ENCODE measurements around the gene IFNLR1.

Gene IFNLR1

DNA sequence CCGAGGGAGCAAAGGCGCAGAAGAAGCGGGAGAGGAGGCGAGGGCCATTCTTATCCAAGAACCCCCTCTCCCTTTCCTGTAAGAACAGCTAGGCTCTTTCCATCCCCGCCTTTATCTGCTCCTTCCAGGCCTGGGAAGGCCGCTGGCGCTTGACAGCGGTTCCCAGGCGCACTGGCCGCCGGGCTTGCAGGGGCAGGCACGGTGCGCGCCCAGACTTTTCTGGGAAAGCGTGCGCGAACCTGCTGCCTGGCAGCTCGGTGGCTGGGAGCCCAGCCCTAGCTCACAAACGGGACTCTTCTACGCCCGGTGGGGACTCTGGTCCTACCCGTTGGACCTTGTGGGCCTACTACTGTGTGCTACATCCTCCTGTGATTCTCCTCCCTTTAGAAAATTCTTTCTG lies 8.8 kb upstream of the IFNLR1 start:
- H3K27me3 Mint-ChIP-seq: peaks cover 6% of the 10 kb centered on the region
- H3K4me1 Mint-ChIP-seq (ENCODE audit: low read depth): peaks cover 54% of the 10 kb centered on the region
- no peaks in the 10 kb centered on the region for H3K9me3 Mint-ChIP-seq
- no peak overlapping the region for H3K27ac Mint-ChIP-seq
- H3K36me3 Mint-ChIP-seq (ENCODE audit: low read depth): peaks cover 7% of the 10 kb centered on the region
- H3K4me3 Mint-ChIP-seq: no peak overlapping the region

DNA sequence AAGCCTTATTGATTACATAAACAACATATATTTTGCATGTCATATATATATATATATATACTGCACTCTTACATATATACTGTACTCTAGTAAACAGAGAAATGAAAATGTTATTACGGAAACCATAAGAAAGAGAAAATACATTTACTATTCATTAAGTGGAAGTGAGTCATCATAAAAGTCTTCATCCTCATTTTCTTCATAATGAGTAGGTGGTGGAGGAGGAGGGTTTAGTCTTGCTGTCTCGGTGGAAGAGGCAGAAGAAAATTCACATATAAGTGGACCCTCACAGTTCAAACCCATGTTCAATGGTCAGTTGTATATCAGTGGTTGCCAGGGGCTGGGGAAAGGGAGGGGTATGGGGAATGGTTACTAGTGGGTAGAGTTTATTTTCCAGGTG lies 8.0 kb upstream of the IFNLR1 start:
- H3K36me3 Mint-ChIP-seq (ENCODE audit: low read depth): peaks cover 7% of the 10 kb centered on the region
- no peak overlapping the region for H3K27ac Mint-ChIP-seq
- no peaks in the 10 kb centered on the region for H3K9me3 Mint-ChIP-seq
- peaks cover 6% of the 10 kb centered on the region for H3K27me3 Mint-ChIP-seq
- H3K4me1 Mint-ChIP-seq (ENCODE audit: low read depth): peaks cover 59% of the 10 kb centered on the region
- H3K4me3 Mint-ChIP-seq: no peak overlapping the region

GRCh38 chr1:24193046-24193445 lies 6.0 kb upstream of the IFNLR1 start:
- Mint-ChIP-seq H3K36me3 (ENCODE audit: low read depth) (peaks cover 7% of the 10 kb centered on the region), H3K9me3 (no peaks in the 10 kb centered on the region), H3K27ac (peak overlapping the region; percentile 71), H3K27me3 (peaks cover 5% of the 10 kb centered on the region), H3K4me3 (no peak overlapping the region), H3K4me1 (ENCODE audit: low read depth) (peaks cover 69% of the 10 kb centered on the region)

DNA sequence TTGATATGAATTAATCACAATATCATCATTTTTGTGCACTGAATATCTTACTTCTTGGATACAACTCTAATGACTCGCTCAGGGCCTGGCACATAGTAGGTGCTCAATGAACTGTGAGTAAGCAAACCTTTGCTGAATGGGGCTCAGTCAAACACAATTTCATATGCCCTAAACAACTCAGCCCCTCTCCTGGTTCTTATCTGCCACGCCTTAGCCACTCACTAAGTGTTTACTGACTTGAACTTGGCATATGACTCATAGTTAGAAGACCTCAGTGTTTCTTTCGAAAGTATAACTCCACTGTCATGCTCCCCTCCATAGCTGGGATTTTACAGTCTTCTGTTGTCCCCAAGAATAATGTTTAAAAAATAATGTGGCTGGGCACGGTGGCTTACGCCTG lies 4.8 kb upstream of the IFNLR1 start:
- H3K9me3 Mint-ChIP-seq: no peaks in the 10 kb centered on the region
- peaks cover 75% of the 10 kb centered on the region for H3K4me1 Mint-ChIP-seq (ENCODE audit: low read depth)

GRCh38 chr1:24190983-24191461 lies 3.9 kb upstream of the IFNLR1 start:
- no peak overlapping the region for H3K4me3 Mint-ChIP-seq
- H3K27me3 Mint-ChIP-seq: no peaks in the 10 kb centered on the region
- peak overlapping the region; percentile 88 for H3K27ac Mint-ChIP-seq
- H3K9me3 Mint-ChIP-seq: no peaks in the 10 kb centered on the region
- peaks cover 81% of the 10 kb centered on the region for H3K4me1 Mint-ChIP-seq (ENCODE audit: low read depth)
- H3K36me3 Mint-ChIP-seq (ENCODE audit: low read depth): peaks cover 7% of the 10 kb centered on the region

More for the DNA sequence above, 4.8 kb upstream of the IFNLR1 start:
- peaks cover 7% of the 10 kb centered on the region for H3K36me3 Mint-ChIP-seq (ENCODE audit: low read depth)
- no peaks in the 10 kb centered on the region for H3K27me3 Mint-ChIP-seq
- H3K27ac Mint-ChIP-seq: peak overlapping the region; percentile 88
- peak overlapping the region; percentile 14 for H3K4me3 Mint-ChIP-seq

DNA sequence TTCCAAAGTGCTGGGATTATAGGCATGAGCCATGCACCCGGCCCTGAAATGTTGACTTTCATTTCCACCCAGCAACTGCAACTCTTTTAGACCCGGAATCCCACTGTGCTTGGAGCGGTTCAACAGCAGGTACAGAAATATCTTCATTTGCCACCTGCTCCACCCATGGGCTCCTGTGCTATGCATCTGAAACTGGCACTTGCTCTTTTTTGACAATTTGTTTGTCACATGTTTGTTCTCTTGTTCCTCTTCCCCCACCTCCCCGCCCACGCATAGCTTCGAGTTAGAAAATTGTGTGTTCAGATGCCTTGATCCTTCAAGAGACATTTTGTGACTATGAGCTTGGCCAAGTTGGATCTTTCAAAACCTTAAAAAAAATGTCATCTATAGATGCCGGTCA lies 2.4 kb upstream of the IFNLR1 start:
- H3K4me1 Mint-ChIP-seq (ENCODE audit: low read depth): peaks cover 73% of the 10 kb centered on the region
- H3K27ac Mint-ChIP-seq: peak overlapping the region; percentile 81

DNA sequence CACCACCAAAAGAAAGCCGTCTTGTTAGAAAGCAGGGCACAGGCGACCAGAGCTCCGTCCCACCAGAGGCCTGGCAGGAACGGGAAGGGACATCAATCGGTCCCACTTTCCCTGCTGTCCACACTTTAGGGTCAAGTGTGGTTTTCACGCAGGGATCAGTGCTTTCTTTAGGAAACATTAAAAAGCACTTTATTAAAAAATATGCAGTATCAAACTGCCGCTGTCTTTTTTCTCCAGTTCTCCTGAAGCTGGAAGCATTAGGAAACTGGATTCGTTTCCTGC lies 437 bp downstream of the IFNLR1 start:
- H3K9me3 Mint-ChIP-seq: no peaks in the 10 kb centered on the region
- H3K4me1 Mint-ChIP-seq (ENCODE audit: low read depth): peaks cover 53% of the 10 kb centered on the region
- peaks cover 7% of the 10 kb centered on the region for H3K36me3 Mint-ChIP-seq (ENCODE audit: low read depth)
- peak overlapping the region; percentile 86 for H3K27ac Mint-ChIP-seq
- no peaks in the 10 kb centered on the region for H3K27me3 Mint-ChIP-seq
- peak overlapping the region; percentile 83 for H3K4me3 Mint-ChIP-seq

More for the DNA sequence above, 2.4 kb upstream of the IFNLR1 start:
- Mint-ChIP-seq H3K4me3 (peak overlapping the region; percentile 48), H3K36me3 (ENCODE audit: low read depth) (peaks cover 7% of the 10 kb centered on the region), H3K9me3 (no peaks in the 10 kb centered on the region), H3K27me3 (no peaks in the 10 kb centered on the region)

DNA sequence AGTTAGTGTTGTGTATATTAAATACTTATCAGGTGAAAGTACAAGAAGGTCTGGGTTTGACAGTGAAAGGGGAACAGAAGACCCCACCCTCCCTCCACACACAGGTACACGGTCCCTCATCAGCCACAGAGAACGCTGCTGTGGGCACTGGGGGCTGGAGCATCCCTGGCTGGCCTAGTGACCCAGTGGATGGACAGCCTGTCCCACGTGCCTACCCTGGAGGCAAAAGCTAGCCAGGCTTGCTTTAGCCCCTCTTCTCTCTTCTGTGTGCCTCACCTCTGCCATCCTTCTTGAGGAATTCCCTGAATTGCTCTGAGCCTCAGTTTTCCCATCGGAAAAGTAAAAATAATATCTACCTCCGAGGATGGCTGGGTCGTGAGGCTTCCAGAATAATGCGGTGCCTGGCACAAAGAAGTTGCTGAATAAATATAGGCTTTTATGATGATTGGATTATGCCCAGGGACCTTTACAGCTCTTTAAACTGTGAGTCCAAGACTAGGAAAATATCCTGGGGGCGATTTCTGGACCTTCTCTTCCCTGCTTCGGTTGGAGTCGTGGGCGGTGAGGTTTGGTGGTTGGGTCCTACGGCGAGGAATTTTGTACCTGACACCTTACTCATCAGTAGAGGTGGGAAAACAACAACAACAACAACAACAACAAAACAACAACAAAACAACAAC lies 918 bp downstream of the IFNLR1 start:
- H3K27ac Mint-ChIP-seq: peak overlapping the region; percentile 86
- H3K9me3 Mint-ChIP-seq: no peaks in the 10 kb centered on the region
- H3K36me3 Mint-ChIP-seq (ENCODE audit: low read depth): peaks cover 2% of the 10 kb centered on the region
- H3K27me3 Mint-ChIP-seq: no peaks in the 10 kb centered on the region
- H3K4me1 Mint-ChIP-seq (ENCODE audit: low read depth): peaks cover 49% of the 10 kb centered on the region
- H3K4me3 Mint-ChIP-seq: peak overlapping the region; percentile 83

DNA sequence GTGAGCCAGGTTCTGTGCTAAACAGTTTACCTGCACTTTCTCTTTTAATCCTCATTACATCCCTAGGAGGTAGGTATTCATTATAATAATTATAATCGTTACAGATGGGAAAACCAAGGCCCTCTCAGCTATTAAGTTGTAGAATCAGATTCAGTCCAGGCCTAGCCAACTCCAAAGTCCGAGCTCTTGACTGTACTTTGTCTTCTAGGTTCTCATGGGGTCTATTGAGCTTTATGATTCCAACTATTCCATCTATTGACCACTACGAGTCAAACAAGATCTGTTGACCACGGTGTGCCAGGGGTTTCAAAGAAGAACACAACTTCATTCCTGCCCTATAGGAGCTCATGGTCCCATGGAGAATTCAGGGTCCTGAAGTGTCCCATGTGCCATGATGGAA lies 2.0 kb downstream of the IFNLR1 start:
- no peaks in the 10 kb centered on the region for H3K36me3 Mint-ChIP-seq (ENCODE audit: low read depth)
- no peak overlapping the region for H3K4me3 Mint-ChIP-seq
- no peaks in the 10 kb centered on the region for H3K27me3 Mint-ChIP-seq
- no peaks in the 10 kb centered on the region for H3K9me3 Mint-ChIP-seq
- H3K4me1 Mint-ChIP-seq (ENCODE audit: low read depth): peaks cover 38% of the 10 kb centered on the region
- H3K27ac Mint-ChIP-seq: no peak overlapping the region

DNA sequence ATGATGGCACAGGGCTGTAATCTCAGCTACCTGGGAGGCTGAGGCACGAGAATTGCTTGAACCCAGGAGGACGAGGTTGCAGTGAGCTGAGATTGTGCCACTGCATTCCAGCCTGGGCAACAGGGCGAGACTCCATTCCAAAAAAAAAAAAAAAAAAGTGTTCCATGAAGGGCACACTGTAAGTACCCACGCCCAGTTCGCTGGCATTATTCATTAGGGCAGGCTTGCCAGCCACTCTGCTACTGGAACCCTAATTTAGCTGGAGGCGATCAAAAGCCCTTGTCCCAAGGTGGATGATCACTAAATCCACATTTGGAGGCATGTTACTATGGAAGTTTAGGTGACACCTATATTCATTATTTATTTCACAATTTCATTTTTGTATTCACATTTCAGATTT lies 5.0 kb downstream of the IFNLR1 start:
- no peaks in the 10 kb centered on the region for H3K9me3 Mint-ChIP-seq
- H3K36me3 Mint-ChIP-seq (ENCODE audit: low read depth): no peaks in the 10 kb centered on the region
- peaks cover 13% of the 10 kb centered on the region for H3K4me1 Mint-ChIP-seq (ENCODE audit: low read depth)
- H3K4me3 Mint-ChIP-seq: no peak overlapping the region
- no peaks in the 10 kb centered on the region for H3K27me3 Mint-ChIP-seq
- no peak overlapping the region for H3K27ac Mint-ChIP-seq

DNA sequence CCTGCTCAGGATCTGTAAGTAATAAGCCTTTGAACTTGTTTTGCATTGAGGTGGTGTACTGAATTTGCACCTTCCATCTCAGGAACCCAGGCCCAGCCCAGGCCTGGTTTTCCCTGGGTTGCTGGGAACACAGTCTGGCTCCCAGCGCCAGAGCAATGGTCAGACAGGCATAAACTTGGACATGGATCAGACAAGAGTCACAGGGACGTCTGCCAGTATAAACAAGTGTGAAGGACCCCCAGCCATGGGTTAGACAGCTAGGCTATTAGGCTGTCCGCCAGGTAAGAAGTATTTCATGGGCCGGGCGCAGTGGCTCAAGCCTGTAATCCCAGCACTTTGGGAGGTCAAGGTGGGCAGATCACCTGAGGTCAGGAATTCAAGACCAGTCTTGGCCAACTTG lies 5.5 kb downstream of the IFNLR1 start:
- H3K4me1 Mint-ChIP-seq (ENCODE audit: low read depth): peaks cover 12% of the 10 kb centered on the region

DNA sequence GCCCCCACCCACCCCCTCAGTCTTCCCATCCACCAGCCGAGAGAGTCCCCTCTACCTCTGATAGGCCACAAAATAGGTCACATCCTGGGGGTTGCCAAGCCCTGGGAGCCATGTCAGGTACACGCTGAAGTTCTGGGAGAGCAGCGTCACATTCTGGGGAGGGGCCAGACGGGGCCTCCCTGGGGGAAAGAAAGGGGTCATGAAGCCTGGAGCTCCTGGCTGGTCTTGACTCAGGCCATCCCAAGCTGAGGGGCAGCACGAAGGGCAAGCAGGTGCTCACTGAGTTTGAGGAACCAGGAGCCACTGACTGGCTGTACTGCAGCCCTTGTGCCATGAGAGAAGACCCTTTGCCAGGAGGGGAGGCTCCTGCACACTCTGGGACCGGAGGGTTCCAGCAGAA lies 6.4 kb downstream of the IFNLR1 start:
- Mint-ChIP-seq H3K36me3 (ENCODE audit: low read depth) (no peaks in the 10 kb centered on the region), H3K4me3 (no peak overlapping the region), H3K9me3 (no peaks in the 10 kb centered on the region), H3K27me3 (no peaks in the 10 kb centered on the region), H3K27ac (no peak overlapping the region), H3K4me1 (ENCODE audit: low read depth) (peaks cover 3% of the 10 kb centered on the region)

More for the DNA sequence above, 5.5 kb downstream of the IFNLR1 start:
- no peaks in the 10 kb centered on the region for H3K27me3 Mint-ChIP-seq
- H3K4me3 Mint-ChIP-seq: no peak overlapping the region
- H3K36me3 Mint-ChIP-seq (ENCODE audit: low read depth): no peaks in the 10 kb centered on the region
- H3K9me3 Mint-ChIP-seq: no peaks in the 10 kb centered on the region
- no peak overlapping the region for H3K27ac Mint-ChIP-seq

DNA sequence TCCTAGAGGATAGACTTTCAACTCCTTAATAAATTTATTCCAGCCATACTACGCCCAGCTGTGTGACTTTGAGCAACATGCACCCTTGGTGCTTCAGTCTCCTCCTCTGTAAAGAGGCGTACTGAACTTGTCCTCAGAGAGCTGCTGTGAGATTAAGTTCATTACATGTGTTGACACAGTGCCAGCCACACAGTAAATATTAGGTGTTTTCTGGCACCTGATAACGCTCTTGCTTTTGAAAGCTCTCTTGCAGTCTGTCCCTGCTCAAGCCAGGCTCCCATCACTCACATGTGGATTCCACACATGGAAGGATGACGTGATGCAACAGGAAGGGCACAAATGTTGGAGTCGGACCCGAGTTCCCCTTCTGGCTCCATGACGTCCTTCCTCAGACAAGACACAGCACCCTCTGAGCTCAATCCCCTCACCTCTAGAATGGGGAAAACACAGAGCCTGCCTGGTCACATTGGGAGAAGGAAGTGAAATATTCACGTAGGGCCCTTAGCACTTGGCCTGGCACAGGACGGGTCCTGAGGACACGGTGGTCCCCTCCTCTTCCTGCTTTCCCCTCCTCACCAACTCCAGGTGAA lies 7.7 kb downstream of the IFNLR1 start:
- Mint-ChIP-seq H3K27ac (no peak overlapping the region), H3K36me3 (ENCODE audit: low read depth) (peaks cover under 1% of the 10 kb centered on the region)

GRCh38 chr1:24178407-24178806 lies 8.7 kb downstream of the IFNLR1 start:
- Mint-ChIP-seq H3K36me3 (ENCODE audit: low read depth) (peaks cover 8% of the 10 kb centered on the region), H3K9me3 (no peaks in the 10 kb centered on the region), H3K27ac (no peak overlapping the region), H3K27me3 (no peaks in the 10 kb centered on the region), H3K4me1 (ENCODE audit: low read depth) (no peaks in the 10 kb centered on the region), H3K4me3 (no peak overlapping the region)

More for the DNA sequence above, 7.7 kb downstream of the IFNLR1 start:
- Mint-ChIP-seq H3K4me3 (no peak overlapping the region), H3K9me3 (no peaks in the 10 kb centered on the region), H3K27me3 (no peaks in the 10 kb centered on the region), H3K4me1 (ENCODE audit: low read depth) (no peaks in the 10 kb centered on the region)

DNA sequence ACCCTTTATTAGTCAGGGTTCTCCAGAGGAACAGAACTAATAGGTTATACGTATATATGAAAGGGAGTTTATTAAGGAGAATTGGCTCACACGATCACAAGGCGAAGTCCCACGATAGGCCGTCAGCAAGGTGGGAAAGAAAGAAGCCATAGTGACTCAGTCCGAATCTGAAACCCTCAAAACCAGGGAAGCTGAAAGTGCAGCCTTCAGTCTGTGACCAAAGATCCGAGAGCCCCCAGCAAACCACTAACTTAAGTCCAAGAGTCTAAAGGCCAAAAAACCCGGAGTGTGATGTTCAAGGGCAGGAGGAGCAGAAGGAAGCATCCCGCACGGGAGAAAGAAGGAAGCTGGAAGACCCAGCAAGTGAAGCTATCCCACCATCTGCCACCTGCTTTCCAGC lies 9.9 kb downstream of the IFNLR1 start:
- Mint-ChIP-seq H3K27me3 (no peaks in the 10 kb centered on the region), H3K27ac (no peak overlapping the region)

More for the DNA sequence above, 9.9 kb downstream of the IFNLR1 start:
- Mint-ChIP-seq H3K4me1 (ENCODE audit: low read depth) (no peaks in the 10 kb centered on the region), H3K4me3 (no peak overlapping the region), H3K36me3 (ENCODE audit: low read depth) (peaks cover 8% of the 10 kb centered on the region), H3K9me3 (no peaks in the 10 kb centered on the region)
